Measurements from ENCODE around the gene ADRA2A. TPM values are rescaled to one million over a fixed set of nuclear protein-coding genes. Genes with fewer than 3 reads are reported as not detected.

ADRA2A gene
- total and polyA plus RNA-seq, 12 donors: 0.32 to 9.6 (median 2.9) TPM

DNA sequence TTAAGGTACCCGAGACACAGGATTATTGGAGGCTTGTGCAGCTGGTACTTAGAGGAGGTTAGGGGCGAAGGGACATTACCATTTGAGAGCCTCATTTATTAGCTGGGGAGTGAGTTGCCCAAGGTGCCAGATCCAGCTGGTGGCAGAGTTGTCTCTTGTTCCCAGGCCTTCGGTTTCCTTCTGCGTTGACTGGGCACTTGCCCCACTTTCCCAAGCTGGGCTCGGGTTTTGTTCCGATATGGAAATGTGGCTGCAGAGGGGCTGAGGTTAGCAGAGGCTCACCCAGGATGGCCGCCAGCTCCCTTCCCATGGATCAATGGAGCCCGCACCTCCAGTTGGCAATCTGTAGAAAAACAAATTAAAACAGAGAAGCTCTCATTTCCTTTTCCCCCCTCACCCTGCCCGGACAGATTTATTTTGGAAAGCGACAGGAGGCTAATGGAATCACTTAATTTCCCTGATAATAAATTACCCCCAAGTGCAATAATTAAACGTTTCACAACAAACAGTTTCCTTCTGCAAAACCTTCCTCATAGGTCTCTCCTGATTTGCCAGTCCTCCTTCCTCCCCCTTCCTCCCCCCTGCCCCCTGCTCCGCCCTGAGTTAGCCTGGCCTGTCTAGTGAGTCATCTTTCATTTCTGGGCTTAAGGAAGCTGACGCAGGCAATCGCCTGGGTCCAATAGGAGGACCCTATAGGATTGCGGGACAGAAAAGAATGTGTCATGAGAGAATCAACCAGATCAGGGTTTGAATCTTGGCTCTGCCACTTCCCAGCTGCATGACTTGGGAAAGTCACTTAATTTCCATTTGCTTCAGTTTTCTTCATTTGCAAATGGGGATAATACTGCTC, 51.7 kb downstream of the ADRA2A start:
- no peak for TF ChIP-seq POLR2A (IDR thresholded peaks at IDR 0.05)
- TF ChIP-seq, protein P1, sequence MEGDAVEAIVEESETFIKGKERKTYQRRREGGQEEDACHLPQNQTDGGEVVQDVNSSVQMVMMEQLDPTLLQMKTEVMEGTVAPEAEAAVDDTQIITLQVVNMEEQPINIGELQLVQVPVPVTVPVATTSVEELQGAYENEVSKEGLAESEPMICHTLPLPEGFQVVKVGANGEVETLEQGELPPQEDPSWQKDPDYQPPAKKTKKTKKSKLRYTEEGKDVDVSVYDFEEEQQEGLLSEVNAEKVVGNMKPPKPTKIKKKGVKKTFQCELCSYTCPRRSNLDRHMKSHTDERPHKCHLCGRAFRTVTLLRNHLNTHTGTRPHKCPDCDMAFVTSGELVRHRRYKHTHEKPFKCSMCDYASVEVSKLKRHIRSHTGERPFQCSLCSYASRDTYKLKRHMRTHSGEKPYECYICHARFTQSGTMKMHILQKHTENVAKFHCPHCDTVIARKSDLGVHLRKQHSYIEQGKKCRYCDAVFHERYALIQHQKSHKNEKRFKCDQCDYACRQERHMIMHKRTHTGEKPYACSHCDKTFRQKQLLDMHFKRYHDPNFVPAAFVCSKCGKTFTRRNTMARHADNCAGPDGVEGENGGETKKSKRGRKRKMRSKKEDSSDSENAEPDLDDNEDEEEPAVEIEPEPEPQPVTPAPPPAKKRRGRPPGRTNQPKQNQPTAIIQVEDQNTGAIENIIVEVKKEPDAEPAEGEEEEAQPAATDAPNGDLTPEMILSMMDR (IDR thresholded peaks at IDR 0.05): no peak
- Histone ChIP-seq H3K27me3 (no peaks in the 10 kb centered on the region), H3K9me3 (replicated peaks in 1 of 3) (no peaks in the 10 kb centered on the region), H3K27ac (no peak overlapping the region), H3K4me1 (replicated peaks in 1 of 2) (no peaks in the 10 kb centered on the region), H3K36me3 (replicated peaks in 1 of 2) (no peaks in the 10 kb centered on the region), H3K4me3 (no peak overlapping the region)
- DNase-seq: peak in 6 of 7 donors; percentile 25 to 62 (median 48)
- intact Hi-C loops (cut with DNase I): no loop called here
- 52 to 58% (median 55%) methylated on average over 14 to 15 of the region's 15 CpGs for WGBS, 4 donors

DNA sequence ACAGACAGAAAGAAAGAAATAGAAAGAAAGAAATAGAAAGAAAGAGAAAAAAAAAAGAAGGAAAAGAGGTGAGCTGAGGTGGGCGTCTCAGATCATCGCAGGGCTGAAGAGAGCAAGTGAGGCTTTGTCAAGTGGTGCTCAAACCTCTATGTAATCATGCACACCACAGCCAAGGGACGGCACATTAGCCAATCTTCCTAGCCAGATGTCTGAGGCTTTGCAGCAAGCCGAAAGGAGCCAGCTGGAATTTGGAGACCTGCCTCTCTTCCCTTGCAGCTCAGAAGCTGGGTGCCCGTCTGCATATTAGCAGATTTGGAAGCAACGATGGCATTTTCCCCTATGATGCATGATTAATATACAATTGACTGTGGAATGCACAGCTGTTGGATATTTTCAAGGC, 52.5 kb downstream of the ADRA2A start:
- no peaks in the 10 kb centered on the region for H3K9me3 ChIP-seq (replicated peaks in 1 of 3)
- H3K36me3 ChIP-seq (replicated peaks in 1 of 2): no peaks in the 10 kb centered on the region
- H3K27me3 ChIP-seq: no peaks in the 10 kb centered on the region
- WGBS, 4 donors: 69 to 83% (median 82%) methylated on average over 6 of the region's 6 CpGs
- no peak overlapping the region for H3K4me3 ChIP-seq
- DNase-seq: no peak
- no peaks in the 10 kb centered on the region for H3K4me1 ChIP-seq (replicated peaks in 1 of 2)
- no peak overlapping the region for H3K27ac ChIP-seq
- intact Hi-C loops (cut with DNase I): no loop called here
- TF ChIP-seq, protein P1 (IDR thresholded peaks at IDR 0.05): no peak
- TF ChIP-seq POLR2A (IDR thresholded peaks at IDR 0.05): no peak

DNA sequence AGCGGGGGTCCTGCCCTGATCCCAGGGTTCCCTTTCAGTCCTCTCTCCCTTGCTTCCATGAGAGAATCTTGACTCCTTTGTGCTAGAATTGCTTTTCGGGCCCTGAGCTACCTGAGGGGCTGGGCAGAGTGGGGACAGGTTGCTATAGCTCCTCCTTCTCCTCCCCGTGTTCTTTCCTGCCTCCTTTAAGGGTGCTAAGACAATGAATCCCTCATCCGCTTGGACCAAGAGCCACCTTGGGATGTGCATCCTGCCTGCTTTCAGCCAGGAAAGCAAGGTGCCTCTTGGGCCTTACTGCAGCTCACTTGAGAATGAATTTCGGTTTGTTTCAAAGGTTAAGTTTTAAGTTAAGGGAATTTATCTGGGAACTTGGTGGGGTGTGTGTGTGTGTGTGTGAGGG, 53.6 kb downstream of the ADRA2A start:
- no peak overlapping the region for H3K27ac ChIP-seq
- H3K4me1 ChIP-seq (replicated peaks in 1 of 2): no peaks in the 10 kb centered on the region
- intact Hi-C loops (cut with DNase I): no loop called here
- no peak overlapping the region for H3K4me3 ChIP-seq
- no peaks in the 10 kb centered on the region for H3K36me3 ChIP-seq (replicated peaks in 1 of 2)
- H3K9me3 ChIP-seq (replicated peaks in 1 of 3): no peaks in the 10 kb centered on the region
- DNase-seq: no peak
- H3K27me3 ChIP-seq: no peaks in the 10 kb centered on the region
- 79 to 83% (median 81%) methylated on average over 5 of the region's 5 CpGs for WGBS, 4 donors
- TF ChIP-seq, protein P1 (IDR thresholded peaks at IDR 0.05): no peak
- no peak for TF ChIP-seq POLR2A (IDR thresholded peaks at IDR 0.05)

Small RNA genes lying within 50 kb of the gene (small RNA-seq; reads per million reads assigned to genes)
- gene AL355863.1: 0 reads per million in 2 donors

Other genes starting within 250 kb of the ADRA2A start
- gene PDCD4, start 205.1 kb upstream of the ADRA2A start, total RNA-seq: 100 to 1,000 TPM in 2 of 9 donors, 10 to 100 TPM in 7; 16.8 to 150 (median 42.6) TPM
- 10 to 100 TPM; 39.7 to 75.1 (median 47.0) TPM for gene PDCD4, start 205.1 kb upstream of the ADRA2A start, polyA plus RNA-seq
- 10 to 100 TPM; 14.5 to 59.7 (median 43.0) TPM for gene BBIP1, start 157.8 kb upstream of the ADRA2A start, total RNA-seq
- gene BBIP1, start 157.8 kb upstream of the ADRA2A start, polyA plus RNA-seq: 10 to 100 TPM; 46.5 to 86.9 (median 50.8) TPM
- gene SHOC2, start 157.4 kb upstream of the ADRA2A start, total RNA-seq: 10 to 100 TPM; 24.1 to 78.2 (median 37.3) TPM
- 10 to 100 TPM; 16.4 to 43.3 (median 16.7) TPM for gene SHOC2, start 157.4 kb upstream of the ADRA2A start, polyA plus RNA-seq